HG03520 (cell line): ENCODE data around the gene COL12A1.
"Not testable (repeated sequence)": the region's sequence is repeated elsewhere in the genome, so short reads cannot be mapped to it uniquely, and the experiment has no call there.

Experiments
- ATAC-seq: cut with Tn5 transposase; IDR thresholded peaks from one replicate; pipeline ENCODE4 v1.9.1; 2021; ENCODE audit warnings: mild to moderate bottlenecking, moderate library complexity; ENCODE audit not compliant: unreplicated experiment

COL12A1 gene

DNA sequence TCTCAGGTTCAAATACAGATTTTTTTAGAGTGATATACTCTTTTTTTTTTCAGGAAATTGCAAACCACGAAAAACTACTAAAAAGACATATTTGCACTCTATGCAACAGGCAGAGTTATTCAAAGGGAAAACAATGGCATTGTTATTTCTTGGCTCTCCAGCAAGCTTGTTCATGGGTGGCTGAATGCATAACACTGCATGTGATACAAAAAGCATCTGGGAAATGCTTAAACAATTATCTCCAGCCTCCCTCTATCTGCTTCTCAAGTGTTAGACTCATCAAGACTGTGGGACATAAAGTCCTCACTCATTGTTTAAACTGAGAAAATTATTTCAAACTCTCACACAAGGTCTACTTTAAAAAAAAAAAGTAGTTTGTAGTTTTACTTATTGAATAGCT is 7.3 kb upstream of the COL12A1 start:
- no peak for ATAC-seq

DNA sequence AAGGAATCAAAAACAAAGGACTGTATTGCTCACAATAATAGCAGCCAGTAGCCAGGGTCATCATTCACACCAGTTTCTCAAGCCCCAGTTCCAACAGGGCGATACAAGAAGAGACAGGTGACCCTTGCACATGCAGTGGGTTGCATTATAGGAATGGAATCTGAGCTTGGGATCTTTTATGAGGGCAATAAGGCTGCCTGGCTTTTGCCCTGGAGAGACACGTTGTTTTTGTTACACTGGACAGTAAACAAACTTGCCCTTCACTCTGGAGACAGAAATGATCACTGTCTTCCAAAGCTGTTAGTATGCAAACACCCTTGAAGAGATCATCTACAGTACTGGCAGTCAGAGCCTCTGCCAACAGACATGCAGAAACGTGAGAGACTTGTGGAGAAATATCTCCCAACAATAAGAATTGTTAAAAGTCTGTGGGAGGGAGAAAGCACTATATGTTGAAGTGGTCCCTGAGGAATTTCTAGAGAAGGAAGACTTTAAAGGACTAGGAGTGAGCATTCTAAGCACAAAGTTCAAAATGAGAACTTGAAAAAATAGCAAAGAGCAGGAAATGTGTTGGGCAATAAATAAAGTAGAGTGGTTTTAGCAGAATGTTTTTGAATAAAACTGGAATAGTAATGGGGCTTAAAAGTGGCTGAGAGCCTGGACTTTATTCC is 6.2 kb upstream of the COL12A1 start:
- ATAC-seq = no peak

DNA sequence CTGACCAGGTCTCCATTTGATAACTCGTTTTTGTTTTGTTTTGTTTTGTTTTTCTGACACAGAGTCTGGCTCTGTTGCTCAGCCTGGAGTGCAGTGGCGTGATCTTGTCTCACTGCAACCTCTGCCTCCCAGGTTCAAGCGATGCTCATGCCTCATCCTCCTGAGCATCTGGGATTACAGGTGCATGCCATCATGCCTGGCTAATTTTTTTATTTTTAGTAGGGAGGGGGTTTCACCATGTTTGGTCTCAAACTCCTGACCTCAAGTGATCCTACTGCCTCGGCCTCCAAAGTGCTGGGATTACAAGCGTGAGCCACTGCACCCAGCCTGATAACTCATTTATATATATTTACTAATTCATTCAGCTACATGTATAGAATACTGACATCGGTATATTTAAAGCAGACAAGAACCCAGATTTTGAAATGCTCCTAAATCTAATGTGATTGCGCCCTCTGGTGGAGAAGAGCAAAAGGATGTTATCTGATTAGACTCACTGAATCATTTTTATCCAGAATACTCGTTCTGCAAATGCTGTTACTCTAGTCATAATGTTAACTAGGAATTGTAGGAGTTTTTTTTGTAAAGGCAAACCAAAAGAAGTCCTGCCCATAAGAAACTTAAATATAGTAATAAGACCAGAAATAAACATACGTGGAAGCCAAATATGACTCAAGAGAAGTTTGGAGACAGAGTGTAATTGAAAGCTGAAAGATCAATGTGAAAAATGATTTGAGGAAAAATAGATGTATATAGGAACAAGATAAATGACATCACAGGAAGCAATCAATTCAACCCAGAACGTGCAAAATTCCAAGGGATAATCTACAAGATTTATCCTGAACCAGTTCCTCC is 5.3 kb upstream of the COL12A1 start:
- ATAC-seq = no peak

GRCh38 chr6:75209184-75209723 is 3.4 kb upstream of the COL12A1 start:
- no peak for ATAC-seq

DNA sequence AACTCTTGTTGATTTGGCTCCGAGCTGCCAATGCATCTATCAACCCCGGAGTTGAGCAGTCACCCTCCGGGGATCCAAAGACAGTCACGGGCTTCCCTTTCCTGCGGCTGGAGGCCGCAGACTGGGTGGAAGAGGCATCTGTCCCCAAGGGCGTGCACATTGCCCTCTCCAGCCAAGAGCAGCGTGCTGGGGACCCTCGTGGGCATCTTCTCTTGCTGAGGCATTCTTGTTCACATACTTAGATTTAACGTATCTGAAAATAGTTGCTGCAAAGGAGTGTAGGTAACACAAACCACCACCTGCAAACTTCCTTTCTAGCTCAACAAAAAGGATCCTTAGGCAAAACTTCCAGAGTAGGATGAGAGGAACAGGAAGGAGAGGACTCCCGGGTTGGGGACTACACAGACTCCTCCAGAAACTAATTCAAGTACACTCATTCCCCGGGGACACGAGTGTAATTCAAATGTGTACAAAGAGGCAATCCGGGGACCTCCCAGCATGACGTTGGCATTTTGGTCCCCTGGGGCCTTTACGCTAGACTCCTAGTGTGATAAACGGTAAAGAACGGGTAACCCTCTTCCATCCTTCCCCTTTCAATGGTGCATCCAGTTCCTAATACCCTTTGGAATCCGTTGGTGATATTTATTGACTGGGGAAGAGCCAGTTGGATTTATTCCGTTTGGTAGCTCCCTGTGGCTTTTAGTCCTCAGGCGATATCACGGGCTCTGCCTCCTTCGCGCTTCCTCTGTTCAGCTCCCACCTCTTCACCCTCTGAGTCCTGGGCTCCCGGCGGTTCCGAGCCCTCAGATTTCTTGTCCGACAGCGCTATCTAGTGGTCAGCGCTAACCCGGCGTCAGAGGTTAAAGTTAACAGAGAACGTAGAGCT is 2.7 kb upstream of the COL12A1 start:
- ATAC-seq = peak; percentile 69

GRCh38 chr6:75206576-75207342 is 906 bp upstream of the COL12A1 start:
- ATAC-seq = no peak

GRCh38 chr6:75204959-75205775 is 686 bp downstream of the COL12A1 start:
- ATAC-seq = no peak

DNA sequence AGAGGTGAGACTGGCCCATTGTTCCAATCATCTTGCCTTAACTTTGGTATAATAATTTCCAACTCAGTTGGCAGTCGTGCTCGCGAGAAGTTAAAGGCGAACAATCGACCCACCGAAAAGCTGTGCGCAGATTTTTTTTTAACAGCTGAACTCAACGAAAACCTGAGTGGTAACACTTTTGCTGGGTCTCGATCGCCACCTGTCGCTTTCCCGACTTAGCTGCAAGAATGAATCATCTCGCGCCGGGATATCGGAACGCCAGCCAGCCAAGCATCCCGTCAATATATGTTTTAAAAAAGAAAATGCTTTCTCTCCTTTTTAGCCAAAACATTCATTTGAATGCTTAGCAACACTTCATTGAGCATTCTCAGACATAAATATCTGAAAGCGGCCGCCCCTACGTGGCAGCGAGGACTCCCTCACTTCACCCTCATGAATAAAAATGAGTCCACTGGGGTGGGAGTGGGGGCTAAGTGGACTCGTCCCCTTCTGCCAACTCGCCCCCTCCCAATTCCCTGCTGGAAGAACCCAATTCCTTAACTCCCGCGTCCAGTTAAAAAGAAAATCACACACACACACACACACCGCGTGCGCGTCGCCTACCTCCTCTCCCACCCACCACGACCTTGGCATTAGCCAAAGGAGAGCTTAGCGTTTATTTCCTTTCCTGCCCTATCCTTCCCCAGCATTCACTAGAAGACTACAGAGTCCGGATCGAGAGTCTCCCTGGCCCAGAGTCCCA is 1.5 kb downstream of the COL12A1 start:
- ATAC-seq = no peak

DNA sequence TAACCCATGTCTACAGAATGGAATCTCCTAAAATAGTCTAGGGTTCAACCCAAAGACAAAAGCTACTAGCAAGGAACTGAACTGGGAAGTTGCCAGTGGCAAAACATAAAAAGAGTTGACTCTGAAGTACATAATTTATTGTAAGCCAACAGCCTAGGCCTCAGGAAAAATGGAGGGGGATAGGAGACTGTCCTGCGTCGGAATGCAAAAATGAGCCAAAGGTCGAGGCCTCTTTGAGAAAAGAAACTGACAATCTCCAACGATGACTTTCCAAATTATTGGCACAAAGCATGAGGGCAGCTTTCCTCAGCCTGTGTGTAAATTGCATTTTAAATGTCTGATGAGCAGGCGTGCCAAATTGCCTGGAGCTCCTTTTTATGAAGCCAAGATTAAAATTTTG is 2.1 kb downstream of the COL12A1 start:
- ATAC-seq = no peak

GRCh38 chr6:75202676-75203131 is 3.1 kb downstream of the COL12A1 start:
- ATAC-seq = no peak

- ATAC-seq = no peak
Measured at GRCh38 chr6:75201901-75202672, 3.8 kb downstream of the COL12A1 start.

DNA sequence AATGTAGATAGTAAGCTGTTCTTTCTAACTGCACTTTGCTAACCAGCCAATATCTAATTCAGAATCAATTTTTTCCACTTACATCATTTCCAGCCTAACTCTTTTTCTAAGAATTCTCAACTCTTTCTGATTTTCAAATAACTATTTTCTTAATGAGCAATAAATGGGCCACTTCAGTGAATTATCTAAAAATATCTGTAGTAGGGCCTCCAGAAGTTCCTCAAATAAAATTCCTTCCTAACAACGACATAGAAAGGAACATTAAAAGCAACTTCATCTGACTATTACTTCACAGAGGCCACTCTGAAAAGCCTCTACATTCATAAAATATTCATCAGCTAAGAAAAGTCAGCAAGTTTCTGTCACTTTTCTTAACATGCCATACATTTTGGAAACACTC is 4.8 kb downstream of the COL12A1 start:
- no peak for ATAC-seq

DNA sequence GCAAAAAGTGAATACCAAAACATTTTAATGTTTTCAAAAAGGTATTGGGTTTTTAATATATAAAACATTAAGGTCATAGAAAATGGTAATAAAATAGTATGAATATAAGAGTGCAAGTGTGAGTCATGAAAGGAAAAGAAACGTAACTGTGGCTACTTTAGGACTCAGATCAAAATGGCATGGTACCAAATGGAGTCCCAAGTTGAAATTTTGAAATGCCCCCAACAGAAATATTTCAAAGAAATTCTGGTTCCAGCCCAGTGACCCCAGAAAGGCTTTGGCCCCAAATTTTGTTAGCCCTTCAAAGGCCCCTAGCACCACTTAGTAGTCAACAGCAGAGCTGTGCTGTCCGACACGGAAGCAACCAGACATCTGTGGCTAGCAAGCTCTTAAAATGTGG is 6.0 kb downstream of the COL12A1 start:
- no peak for ATAC-seq

GRCh38 chr6:75196081-75196687 is 9.7 kb downstream of the COL12A1 start:
- no peak for ATAC-seq

GRCh38 chr6:75188221-75188925 is 17.5 kb downstream of the COL12A1 start:
- ATAC-seq = no peak

GRCh38 chr6:75186581-75186980 is 19.3 kb downstream of the COL12A1 start:
- ATAC-seq = not testable (repeated sequence)

GRCh38 chr6:75183099-75183541 is 22.7 kb downstream of the COL12A1 start:
- ATAC-seq = no peak
